ENCODE measurements around the gene KCTD6. TPM values are rescaled to one million over a fixed set of nuclear protein-coding genes. Genes with fewer than 3 reads are reported as not detected.
A peak's percentile ranks its signal among the peaks of the same experiment; 100 is the strongest.

KCTD6 gene
- total and polyA plus RNA-seq, 8 donors, result 5.4 to 16.7 (median 11.3) TPM; not detected in 2

- H3K4me3 ChIP-seq, result peak overlapping the region; percentile 11 to 31 (median 14)
- peaks cover 6 to 13% (median 10%) of the 10 kb centered on the region in 4 donors for H3K4me1 ChIP-seq
- no peak overlapping the region for H3K27ac ChIP-seq
- H3K9me3 ChIP-seq, result no peaks in the 10 kb centered on the region
- no peaks in the 10 kb centered on the region for H3K36me3 ChIP-seq
- H3K27me3 ChIP-seq, result no peaks in the 10 kb centered on the region
- intact Hi-C loops (cut with DNase I; ENCODE audit: low total_unique reads), result no loop called here
- WGBS, 5 donors, result 15 to 19% (median 17%) methylated on average over 18 of the region's 18 CpGs
- peak; percentile 73 to 81 for DNase-seq
- TF ChIP-seq POLR2AphosphoS5 (IDR thresholded peaks at IDR 0.05) (peak in 1 of 3 donors; percentile 54), EP300 (IDR thresholded peaks at IDR 0.05) (no peak), POLR2A (IDR thresholded peaks at IDR 0.05) (no peak), CTCF (IDR thresholded peaks at IDR 0.05) (peak in 5 of 7 experiments; percentile 59 to 77 (median 61))
These were observed 28.5 kb upstream of the KCTD6 start for GRCh38 chr3:58463181-58463941.

GRCh38 chr3:58463942-58464271, 28.0 kb upstream of the KCTD6 start:
- TF ChIP-seq POLR2AphosphoS5 (IDR thresholded peaks at IDR 0.05), result no peak
- Histone ChIP-seq H3K36me3 (no peaks in the 10 kb centered on the region), H3K4me1 (peaks cover 6 to 13% (median 10%) of the 10 kb centered on the region in 4 donors), H3K9me3 (no peaks in the 10 kb centered on the region), H3K4me3 (peak overlapping the region in 1 of 4 donors; percentile 31), H3K27me3 (no peaks in the 10 kb centered on the region), H3K27ac (no peak overlapping the region)
- intact Hi-C loops (cut with DNase I; ENCODE audit: low total_unique reads), result no loop called here
- WGBS, 5 donors, result 33 to 41% (median 34%) methylated on average over 5 of the region's 5 CpGs
- no peak for DNase-seq

- H3K4me1 ChIP-seq, result peaks cover 6 to 13% (median 10%) of the 10 kb centered on the region in 4 donors
- no peaks in the 10 kb centered on the region for H3K36me3 ChIP-seq
- DNase-seq, result no peak
- intact Hi-C loops (cut with DNase I; ENCODE audit: low total_unique reads), result no loop called here
- H3K4me3 ChIP-seq, result no peak overlapping the region
- H3K9me3 ChIP-seq, result no peaks in the 10 kb centered on the region
- H3K27ac ChIP-seq, result no peak overlapping the region
- TF ChIP-seq EP300 (IDR thresholded peaks at IDR 0.05), result no peak
- no peak for TF ChIP-seq POLR2A (IDR thresholded peaks at IDR 0.05)
- TF ChIP-seq CTCF (IDR thresholded peaks at IDR 0.05), result no peak
- no peak for TF ChIP-seq POLR2AphosphoS5 (IDR thresholded peaks at IDR 0.05)
- no peaks in the 10 kb centered on the region for H3K27me3 ChIP-seq
- 60 to 85% (median 70%) methylated on average over 3 of the region's 3 CpGs for WGBS, 5 donors
These were observed 27.0 kb upstream of the KCTD6 start for GRCh38 chr3:58464866-58465265.

GRCh38 chr3:58466899-58467563, 24.9 kb upstream of the KCTD6 start:
- H3K27me3 ChIP-seq, result no peaks in the 10 kb centered on the region
- peaks cover 6 to 28% (median 19%) of the 10 kb centered on the region in 4 donors for H3K4me1 ChIP-seq
- intact Hi-C loops (cut with DNase I; ENCODE audit: low total_unique reads), result no loop called here
- TF ChIP-seq EP300 (IDR thresholded peaks at IDR 0.05) (no peak), POLR2A (IDR thresholded peaks at IDR 0.05) (no peak), POLR2AphosphoS5 (IDR thresholded peaks at IDR 0.05) (no peak), CTCF (IDR thresholded peaks at IDR 0.05) (no peak)
- H3K4me3 ChIP-seq, result no peak overlapping the region
- no peaks in the 10 kb centered on the region for H3K9me3 ChIP-seq
- H3K36me3 ChIP-seq, result no peaks in the 10 kb centered on the region
- WGBS, 5 donors, result 88 to 92% (median 89%) methylated on average over 4 of the region's 4 CpGs
- DNase-seq, result no peak
- H3K27ac ChIP-seq, result no peak overlapping the region
